GM18870 (cell line): ENCODE data around the gene PIK3R4.

ENCODE experiments used
- ATAC-seq: cut with Tn5 transposase; IDR thresholded peaks from one replicate; pipeline ENCODE4 v1.9.1; 2021; ENCODE audit warnings: moderate library complexity; ENCODE audit not compliant: unreplicated experiment

Gene PIK3R4

DNA sequence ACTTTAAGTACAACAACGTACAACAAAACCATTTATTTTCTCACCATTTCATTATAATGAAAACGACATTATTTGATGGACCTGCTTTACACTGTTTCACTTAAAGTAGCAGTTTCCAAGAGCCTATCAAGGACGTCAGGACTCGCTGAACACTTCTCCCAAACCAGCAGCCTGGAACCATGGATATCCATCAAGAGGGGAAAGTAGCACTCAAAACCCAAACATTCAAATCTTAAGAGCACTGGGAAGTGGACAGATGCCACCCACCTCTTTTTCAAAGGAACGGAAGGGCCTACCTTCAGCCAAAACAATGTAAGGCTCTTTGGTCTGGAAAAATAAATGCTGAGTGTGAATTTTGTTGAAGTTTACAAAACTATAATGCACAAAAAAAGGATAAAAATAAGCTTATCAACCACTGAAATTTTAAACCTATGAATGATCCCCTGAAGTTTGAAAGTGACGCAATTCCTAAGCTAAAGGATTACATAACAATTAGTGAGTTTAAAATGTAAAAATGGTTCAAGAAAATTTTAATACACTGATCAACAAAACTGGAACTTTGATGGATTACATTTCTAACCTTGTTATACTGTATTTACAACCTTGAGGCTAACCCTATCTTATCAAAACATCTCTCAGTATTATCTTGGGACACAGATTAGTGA is 4.6 kb downstream of the PIK3R4 start:
- no peak for ATAC-seq

- ATAC-seq = no peak
These were observed 6.8 kb downstream of the PIK3R4 start for GRCh38 chr3:130739848-130740247.

DNA sequence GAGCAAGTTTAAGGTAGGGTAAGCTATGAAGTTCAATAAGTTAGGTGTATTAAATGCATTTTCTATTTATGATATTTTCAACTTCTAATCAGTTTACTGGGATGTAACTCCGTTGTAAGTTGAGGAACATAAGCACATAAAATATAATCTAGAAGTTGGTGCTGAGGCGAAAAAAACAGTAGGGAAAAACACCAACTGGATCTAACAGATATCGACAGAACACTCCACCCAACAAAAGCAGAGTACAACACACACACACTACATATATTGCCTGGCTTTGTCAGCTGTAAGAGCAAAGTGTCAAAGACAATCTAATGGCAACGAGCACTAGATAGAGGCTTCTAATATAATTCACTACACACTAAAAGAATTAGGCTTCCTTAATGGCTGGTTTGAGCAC is 8.4 kb downstream of the PIK3R4 start:
- ATAC-seq = no peak

- no peak for ATAC-seq
These were observed 9.0 kb downstream of the PIK3R4 start for GRCh38 chr3:130737622-130738021.

- ATAC-seq = no peak
These were observed 13.3 kb downstream of the PIK3R4 start for GRCh38 chr3:130733236-130733875.

DNA sequence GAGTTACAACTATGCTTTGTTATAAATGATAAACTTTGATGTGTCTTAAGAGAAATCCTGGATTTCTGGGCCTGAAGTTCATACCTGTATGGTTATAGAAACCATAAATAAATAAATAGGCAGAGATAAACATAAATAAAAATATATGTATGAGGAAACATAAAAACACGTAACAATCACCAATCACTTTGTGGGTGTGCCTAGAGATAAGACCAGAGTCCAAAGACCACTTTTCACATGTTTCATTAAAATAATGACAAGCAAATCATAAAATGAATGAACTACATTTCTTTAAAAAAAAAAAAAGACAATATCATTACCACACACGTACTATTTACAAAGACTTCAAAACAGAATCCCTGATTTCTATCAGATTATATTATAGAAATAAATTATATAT is 14.1 kb downstream of the PIK3R4 start:
- no peak for ATAC-seq

- no peak for ATAC-seq
These were observed 14.8 kb downstream of the PIK3R4 start for GRCh38 chr3:130731817-130732216.

GRCh38 chr3:130729154-130729553 is 17.5 kb downstream of the PIK3R4 start:
- no peak for ATAC-seq

- ATAC-seq = no peak
These were observed 18.6 kb downstream of the PIK3R4 start for GRCh38 chr3:130728037-130728436.

- no peak for ATAC-seq
These were observed 20.9 kb downstream of the PIK3R4 start for GRCh38 chr3:130725746-130726145.

DNA sequence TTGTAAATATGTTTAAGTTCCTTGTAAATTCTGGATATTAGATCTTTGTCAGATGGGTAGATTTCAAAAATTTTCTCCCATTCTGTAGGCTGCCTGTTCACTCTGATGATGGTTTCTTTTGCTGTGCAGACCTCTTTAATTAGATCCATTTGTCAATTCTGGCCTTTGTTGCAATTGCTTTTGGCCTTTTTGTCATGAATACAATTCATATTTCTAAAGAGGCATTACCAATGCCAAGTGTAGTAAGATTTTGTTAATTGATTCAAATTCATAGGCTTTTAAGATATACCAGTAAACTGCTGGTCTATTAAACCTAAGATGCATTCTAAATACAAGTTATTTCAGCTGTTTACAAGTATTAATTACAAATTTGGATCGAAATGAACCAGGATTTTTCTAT is 31.0 kb downstream of the PIK3R4 start:
- no peak for ATAC-seq

DNA sequence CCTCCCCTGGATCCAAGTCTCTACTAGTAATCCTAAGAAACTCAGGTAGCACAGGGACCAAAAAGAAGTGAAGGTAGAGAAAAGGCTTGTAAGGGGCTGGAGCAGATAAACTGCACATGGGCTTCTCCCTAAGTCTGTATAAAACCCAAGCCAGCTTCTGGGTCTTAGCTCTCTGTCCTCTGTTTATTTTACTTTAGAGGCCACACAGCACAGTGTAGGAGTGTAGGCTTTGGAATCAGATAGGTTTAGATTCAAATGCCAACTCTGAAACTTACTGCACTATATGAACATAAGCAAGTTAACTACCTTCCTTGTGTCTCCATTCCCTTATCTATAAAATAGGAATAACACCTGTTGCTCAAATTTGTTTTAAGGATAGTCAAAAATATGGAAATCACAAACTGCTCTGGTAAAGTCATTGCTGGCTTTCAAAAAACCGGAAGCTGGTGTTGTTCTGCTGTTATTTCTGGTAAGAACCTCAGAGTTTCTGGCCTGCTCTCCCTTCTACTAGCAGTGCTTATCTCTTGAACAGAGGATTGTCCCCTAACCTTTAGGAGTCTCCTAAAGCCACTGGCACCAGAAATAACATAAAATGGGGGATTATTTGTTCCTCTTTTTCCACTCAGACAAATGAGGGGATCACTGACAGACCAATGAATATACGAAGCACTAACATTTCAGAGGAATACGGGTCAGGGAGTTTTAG is 33.8 kb downstream of the PIK3R4 start:
- no peak for ATAC-seq

DNA sequence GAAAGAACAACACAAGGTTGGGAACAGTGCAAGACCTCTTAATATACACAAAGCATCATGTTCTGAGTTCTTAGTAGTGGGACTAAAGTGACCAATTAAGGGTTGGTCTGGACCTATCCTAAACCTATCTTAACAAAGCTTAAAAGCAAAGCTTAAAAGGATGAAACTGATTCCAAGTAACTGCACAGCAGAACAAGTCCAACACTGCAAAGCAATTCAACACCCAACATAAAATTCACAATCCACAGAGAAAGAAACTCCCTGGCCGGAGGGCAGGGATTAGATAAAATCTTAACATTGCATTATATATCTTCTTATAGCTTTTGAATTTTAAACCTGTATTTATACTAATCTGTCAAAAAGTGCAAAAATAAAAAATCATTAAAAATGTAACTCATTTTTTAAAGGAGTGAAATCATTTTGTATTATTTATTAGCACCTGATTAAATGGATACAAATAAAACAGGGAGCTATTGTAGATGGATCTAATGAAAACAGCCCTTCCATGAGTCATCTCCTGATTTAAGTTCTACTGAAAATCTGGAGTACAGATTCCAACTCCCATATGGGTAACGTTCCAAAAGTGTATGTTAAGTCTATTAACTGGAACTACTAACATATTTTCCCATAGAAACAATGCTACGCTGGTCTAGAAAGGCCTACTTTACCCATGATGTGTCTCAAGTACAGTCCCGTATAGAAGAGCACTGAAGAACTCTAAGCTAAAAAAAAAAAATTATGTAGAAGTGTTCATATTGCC is 34.9 kb downstream of the PIK3R4 start:
- ATAC-seq = no peak

- no peak for ATAC-seq
These were observed 37.0 kb downstream of the PIK3R4 start for GRCh38 chr3:130709671-130710070.

- no peak for ATAC-seq
These were observed 38.6 kb downstream of the PIK3R4 start for GRCh38 chr3:130707902-130708601.

DNA sequence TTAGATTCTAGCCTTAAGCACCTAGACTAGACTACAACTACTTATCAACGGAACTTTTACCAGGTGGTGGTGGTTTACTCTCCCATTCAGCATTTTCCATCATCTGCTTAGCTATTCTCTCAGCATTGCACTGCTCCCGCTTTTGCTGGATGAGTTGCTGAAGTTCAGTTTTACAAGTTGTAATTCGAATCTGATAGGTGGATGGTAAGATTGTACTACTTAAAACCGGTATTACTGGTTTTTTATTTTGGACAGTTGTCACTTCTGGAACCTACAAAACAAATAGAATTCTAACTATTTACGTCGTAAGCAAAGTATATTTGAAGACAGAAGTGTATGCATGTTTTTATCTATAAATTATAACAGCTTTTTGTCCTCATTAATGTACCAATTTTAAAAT is 41.1 kb downstream of the PIK3R4 start:
- ATAC-seq = no peak

DNA sequence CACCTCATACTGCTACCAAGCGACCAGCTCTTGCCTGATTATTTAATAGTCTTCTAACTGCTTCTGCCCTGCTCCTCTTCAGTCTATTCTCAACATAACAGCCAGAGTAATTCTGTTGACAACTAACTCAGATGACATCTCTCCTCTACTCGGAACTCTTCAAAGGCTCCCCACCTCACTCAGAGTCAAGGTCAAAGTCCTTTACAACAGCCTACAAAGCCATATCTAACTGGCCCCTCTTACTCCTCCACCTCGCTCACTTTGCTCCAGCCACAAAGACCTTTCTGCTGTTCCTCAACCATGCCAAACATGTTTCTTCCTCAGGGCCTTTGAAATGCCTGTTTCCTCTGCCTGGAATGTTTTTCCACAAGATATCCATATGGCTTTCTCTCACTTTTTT is 43.6 kb downstream of the PIK3R4 start:
- no peak for ATAC-seq

- no peak for ATAC-seq
These were observed 46.1 kb downstream of the PIK3R4 start for GRCh38 chr3:130700541-130700940.

DNA sequence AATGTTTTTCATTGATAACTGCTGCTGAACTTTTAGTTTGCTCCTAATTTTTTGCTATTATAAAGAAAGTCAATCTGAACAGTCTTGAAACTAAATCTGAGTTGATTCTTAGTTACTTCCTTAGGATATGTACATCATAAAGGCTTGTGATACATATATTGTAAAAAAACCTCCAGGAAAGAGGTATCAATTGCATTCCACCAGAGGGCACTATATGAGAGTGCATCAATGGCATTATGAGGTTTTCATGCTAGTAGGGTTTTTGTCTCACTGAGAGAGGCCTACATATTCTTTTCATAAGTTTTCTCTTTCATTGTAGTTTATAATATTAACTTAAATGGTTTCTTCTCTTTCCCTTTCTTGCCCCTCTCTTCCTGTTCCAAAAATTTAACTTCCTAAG is 46.9 kb downstream of the PIK3R4 start:
- ATAC-seq = no peak

GRCh38 chr3:130693314-130693713 is 53.3 kb downstream of the PIK3R4 start:
- ATAC-seq = no peak

DNA sequence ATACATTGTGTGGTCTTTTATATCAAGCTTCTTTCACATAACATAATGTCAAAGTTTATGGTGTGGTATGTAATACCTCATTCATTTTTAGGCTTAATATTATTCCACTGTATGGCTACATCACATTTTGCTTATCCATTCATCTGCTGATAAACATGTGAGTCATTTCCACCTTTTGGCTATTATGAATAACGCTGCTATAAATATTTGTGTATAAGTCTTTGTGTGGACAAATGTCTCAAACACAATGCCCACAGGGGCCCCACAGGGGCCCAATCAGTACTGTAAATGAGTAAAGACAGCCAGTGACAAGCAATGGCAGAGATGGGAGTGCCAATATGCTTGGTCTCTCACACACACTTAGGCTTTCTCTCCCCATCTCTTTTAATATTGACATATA is 54.2 kb downstream of the PIK3R4 start:
- ATAC-seq = no peak
